Mesenchymal stem cell (in vitro differentiated cells and primary cell): Measurements from ENCODE around the gene TCTA.

ENCODE experiments used
- DNase-seq: peaks from one replicate; pipeline ENCODE4 v3.0.0-alpha.2; 2013
- H2AFZ ChIP-seq: one replicate; pipeline ENCODE4 v1.6.1; 2013; ENCODE audit warnings: low read depth, mild to moderate bottlenecking, control low read depth, inconsistent platforms, low read length, moderate library complexity
- H2AK5ac ChIP-seq: 2 replicates; pipeline ENCODE4 v1.6.1; 2013; ENCODE audit warnings: low read length, moderate library complexity, mild to moderate bottlenecking, inconsistent platforms; ENCODE audit not compliant: severe bottlenecking
- H2BK120ac ChIP-seq: one replicate; pipeline ENCODE4 v1.6.1; 2013; ENCODE audit warnings: low read depth, mild to moderate bottlenecking, inconsistent platforms, low read length, moderate library complexity
- H2BK12ac ChIP-seq, 2 experiments: one replicate each; pipeline ENCODE4 v1.6.1; 2013; ENCODE audit warnings: inconsistent platforms in 2 of 2, low read length in 2 of 2, mild to moderate bottlenecking in 2 of 2, moderate library complexity in 2 of 2, control low read depth in 1 of 2
- H2BK15ac ChIP-seq: one replicate; pipeline ENCODE4 v1.6.1; 2013; ENCODE audit warnings: mild to moderate bottlenecking, low read depth, inconsistent platforms; ENCODE audit not compliant: poor library complexity, severe bottlenecking
- H2BK5ac ChIP-seq: 2 replicates; pipeline ENCODE4 v1.6.1; 2013; ENCODE audit warnings: low read depth, mild to moderate bottlenecking, low read length, control low read depth, inconsistent platforms; ENCODE audit not compliant: poor library complexity, severe bottlenecking
- H3K14ac ChIP-seq, 2 experiments: one replicate each; pipeline ENCODE4 v1.6.1; 2013; ENCODE audit warnings: inconsistent platforms in 2 of 2, low read length in 2 of 2, control low read depth in 1 of 2, mild to moderate bottlenecking in 1 of 2, moderate library complexity in 1 of 2
- H3K18ac ChIP-seq, 2 experiments: one replicate each; pipeline ENCODE4 v1.6.1; 2013; ENCODE audit warnings: inconsistent platforms in 2 of 2, low read length in 2 of 2, control low read depth in 1 of 2, low read depth in 1 of 2, mild to moderate bottlenecking in 1 of 2
- H3K23ac ChIP-seq, 2 experiments: one replicate each; pipeline ENCODE4 v1.6.1; 2013; ENCODE audit warnings: inconsistent platforms in 2 of 2, low read length in 2 of 2, mild to moderate bottlenecking in 2 of 2, moderate library complexity in 2 of 2, control low read depth in 1 of 2
- H3K27ac ChIP-seq: 2 replicates; pipeline ENCODE4 v1.5.1; 2013; ENCODE audit warnings: mild to moderate bottlenecking, moderate library complexity, low read length, control low read depth, inconsistent platforms; ENCODE audit not compliant: poor library complexity, severe bottlenecking
- H3K27me3 ChIP-seq, 2 experiments: 2 replicates each; pipeline versions ENCODE4 v1.6.1 to v1.7.0; 2013; ENCODE audit warnings: low read length in 2 of 2, mild to moderate bottlenecking in 2 of 2, moderate library complexity in 2 of 2, control low read depth in 1 of 2, inconsistent platforms in 1 of 2; ENCODE audit not compliant: control insufficient read depth in 1 of 2, insufficient read depth in 1 of 2
- H3K36me3 ChIP-seq, 2 experiments: 2 replicates each; pipeline versions ENCODE4 v1.6.1 to v1.7.0; 2013; ENCODE audit warnings: low read length in 2 of 2, control low read depth in 1 of 2, inconsistent platforms in 1 of 2, low read depth in 1 of 2, mild to moderate bottlenecking in 1 of 2; ENCODE audit not compliant: insufficient read depth in 2 of 2, control insufficient read depth in 1 of 2
- H3K4ac ChIP-seq, 2 experiments: one replicate each; pipeline ENCODE4 v1.6.1; 2013; ENCODE audit warnings: inconsistent platforms in 2 of 2, low read length in 2 of 2, mild to moderate bottlenecking in 2 of 2, moderate library complexity in 2 of 2, control low read depth in 1 of 2, low read depth in 1 of 2
- H3K4me1 ChIP-seq: 2 replicates; pipeline ENCODE4 v1.6.1; 2013; ENCODE audit warnings: low read depth, low read length, control low read depth; ENCODE audit not compliant: control insufficient read depth, insufficient read depth
- H3K4me2 ChIP-seq: 2 replicates; pipeline ENCODE4 v1.6.1; 2013; ENCODE audit warnings: low read length, mild to moderate bottlenecking, inconsistent platforms; ENCODE audit not compliant: poor library complexity, severe bottlenecking
- H3K4me3 ChIP-seq, 2 experiments: 2 replicates each; pipeline versions ENCODE4 v1.5.1 to v1.7.0; 2013; ENCODE audit warnings: low read length in 2 of 2, mild to moderate bottlenecking in 2 of 2, control low read depth in 1 of 2, low read depth in 1 of 2; ENCODE audit not compliant: insufficient read depth in 1 of 2
- H3K79me1 ChIP-seq: replicated peaks from 2 replicates; pipeline ENCODE4 v1.6.1; 2013; ENCODE audit warnings: mild to moderate bottlenecking, control low read depth, low read length, inconsistent platforms; ENCODE audit not compliant: poor library complexity, severe bottlenecking
- H3K9ac ChIP-seq: 2 replicates; pipeline ENCODE4 v1.7.0; 2013; ENCODE audit warnings: mild to moderate bottlenecking, low read length, moderate library complexity
- H3K9me3 ChIP-seq: 2 replicates; pipeline ENCODE4 v1.7.0; 2013; ENCODE audit warnings: mild to moderate bottlenecking, low read length; ENCODE audit not compliant: control insufficient read depth
- H4K8ac ChIP-seq: one replicate; pipeline ENCODE4 v1.6.1; 2013; ENCODE audit warnings: inconsistent platforms, mild to moderate bottlenecking, low read length, moderate library complexity
- H4K91ac ChIP-seq: one replicate; pipeline ENCODE4 v1.6.1; 2013; ENCODE audit warnings: mild to moderate bottlenecking, low read length, inconsistent platforms
- WGBS: methylation state at CpG from one replicate; pipeline ENCODE4 v1.1.7; 2013; ENCODE audit warnings: mixed read lengths; 5-methylcytosine and 5-hydroxymethylcytosine counted together

Gene TCTA

DNA sequence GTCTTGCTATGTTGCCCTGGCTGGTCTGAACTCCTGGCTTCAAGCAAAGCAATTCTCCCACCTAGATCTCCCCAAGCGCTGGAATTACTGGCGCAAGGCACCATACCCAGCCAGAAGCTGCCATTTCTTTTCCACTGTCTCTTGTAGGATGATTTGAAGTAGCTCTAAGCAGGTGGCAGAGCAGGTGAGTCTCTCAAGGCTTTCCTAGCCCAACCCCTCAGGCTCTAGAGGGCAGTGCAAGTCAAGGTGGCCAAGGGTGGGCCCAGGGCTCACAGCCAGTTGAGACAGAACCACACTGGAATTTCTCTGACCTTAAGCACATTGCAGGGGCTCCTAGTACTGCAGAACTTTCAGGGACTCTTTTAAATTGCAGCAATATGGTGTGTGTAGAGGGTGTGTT lies 42.2 kb downstream of the TCTA start:
- H3K9ac ChIP-seq = no peak overlapping the region
- no peak overlapping the region for H3K4me2 ChIP-seq
- H4K8ac ChIP-seq = no peak overlapping the region
- no peak overlapping the region for H3K18ac ChIP-seq
- no peak overlapping the region for H2AFZ ChIP-seq
- no peaks in the 10 kb centered on the region for H3K9me3 ChIP-seq
- no peak overlapping the region for H2BK15ac ChIP-seq
- no peak overlapping the region for H2BK120ac ChIP-seq
- H3K4me1 ChIP-seq = peaks cover 7% of the 10 kb centered on the region
- no peak overlapping the region for H3K23ac ChIP-seq
- H3K4me3 ChIP-seq = no peak overlapping the region
- H3K27me3 ChIP-seq = peaks cover 0 to 3% of the 10 kb centered on the region in 2 experiments
- H3K79me1 ChIP-seq = no peaks in the 10 kb centered on the region
- no peaks in the 10 kb centered on the region for H3K36me3 ChIP-seq
- DNase-seq = no peak
- no peak overlapping the region for H3K27ac ChIP-seq
- no peak overlapping the region for H2BK12ac ChIP-seq
- H2AK5ac ChIP-seq = no peak overlapping the region
- no peak overlapping the region for H3K14ac ChIP-seq
- no peak overlapping the region for H3K4ac ChIP-seq
- WGBS = no CpG with 5 or more reads among the region's 2 CpGs
- H4K91ac ChIP-seq = no peak overlapping the region
- H2BK5ac ChIP-seq = no peak overlapping the region

DNA sequence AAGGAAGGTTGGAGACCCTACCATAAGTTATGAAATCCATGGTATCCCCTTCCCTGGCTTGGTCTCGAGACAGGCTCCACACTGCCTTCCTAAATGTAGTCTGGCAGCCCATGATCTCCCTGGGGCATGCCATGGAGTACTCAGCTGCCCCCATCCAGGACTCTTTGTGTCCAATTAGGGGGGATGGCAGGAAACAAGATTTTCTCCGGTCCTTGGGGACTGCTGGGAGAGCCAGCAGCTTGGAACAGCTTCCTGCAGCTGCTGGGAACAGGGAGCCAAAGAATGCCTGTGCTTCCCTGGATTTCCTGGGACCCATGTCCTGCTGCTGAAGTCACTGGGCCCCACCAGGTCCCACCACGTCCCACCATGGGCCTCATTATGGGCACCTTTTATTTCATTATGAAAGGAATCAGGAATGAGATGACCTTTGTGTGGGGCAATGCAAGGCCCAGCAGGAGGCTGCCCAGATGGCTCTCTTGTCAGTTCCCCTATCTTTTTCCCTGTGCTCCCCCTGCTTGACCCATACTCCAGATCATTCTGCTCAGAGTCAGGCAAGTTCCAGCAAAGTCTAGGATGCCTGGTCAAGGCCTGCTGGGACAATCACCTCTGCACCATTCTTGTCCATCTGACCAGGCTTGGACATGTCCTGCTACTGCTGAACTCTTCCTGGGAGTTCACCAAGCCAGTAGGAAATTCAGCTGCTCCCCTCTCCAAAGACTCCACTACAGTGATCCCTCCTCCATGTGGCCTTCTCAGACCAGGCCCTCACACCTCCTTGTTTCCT lies 42.9 kb downstream of the TCTA start:
- no peak overlapping the region for H2BK120ac ChIP-seq
- H2BK15ac ChIP-seq = no peak overlapping the region
- H3K79me1 ChIP-seq = no peaks in the 10 kb centered on the region
- no peak overlapping the region for H2BK5ac ChIP-seq
- H4K91ac ChIP-seq = peak overlapping the region; percentile 59
- 80% methylated on average over 2 of the region's 3 CpGs for WGBS
- H3K14ac ChIP-seq = no peak overlapping the region
- H3K4me1 ChIP-seq = peaks cover 8% of the 10 kb centered on the region
- peak overlapping the region; percentile 7 for H4K8ac ChIP-seq
- H2AK5ac ChIP-seq = no peak overlapping the region
- no peak overlapping the region for H3K9ac ChIP-seq
- peak overlapping the region; percentile 1 to 13 for H3K4ac ChIP-seq
- H2BK12ac ChIP-seq = no peak overlapping the region
- DNase-seq = no peak
- no peak overlapping the region for H3K4me3 ChIP-seq
- H3K23ac ChIP-seq = no peak overlapping the region
- H3K18ac ChIP-seq = no peak overlapping the region
- H3K4me2 ChIP-seq = no peak overlapping the region
- no peaks in the 10 kb centered on the region for H3K9me3 ChIP-seq
- H3K36me3 ChIP-seq = no peaks in the 10 kb centered on the region
- no peak overlapping the region for H3K27ac ChIP-seq
- H3K27me3 ChIP-seq = peaks cover 0 to 3% of the 10 kb centered on the region in 2 experiments
- no peak overlapping the region for H2AFZ ChIP-seq

- Histone ChIP-seq H3K14ac (no peak overlapping the region), H3K18ac (no peak overlapping the region), H3K27ac (no peak overlapping the region), H2BK12ac (no peak overlapping the region), H3K4me2 (no peak overlapping the region), H3K4me1 (peaks cover 16% of the 10 kb centered on the region), H3K4me3 (no peak overlapping the region), H3K4ac (no peak overlapping the region), H3K9ac (no peak overlapping the region), H3K79me1 (no peaks in the 10 kb centered on the region), H2BK15ac (no peak overlapping the region), H2BK120ac (no peak overlapping the region), H3K27me3 (peaks cover 0 to 3% of the 10 kb centered on the region in 2 experiments), H2AK5ac (no peak overlapping the region), H3K23ac (no peak overlapping the region), H3K9me3 (no peaks in the 10 kb centered on the region), H2BK5ac (no peak overlapping the region), H3K36me3 (no peaks in the 10 kb centered on the region), H2AFZ (no peak overlapping the region), H4K91ac (no peak overlapping the region), H4K8ac (no peak overlapping the region)
- 89% methylated on average over 3 of the region's 3 CpGs for WGBS
- DNase-seq = no peak
Observed at GRCh38 chr3:49456466-49456865, 44.2 kb downstream of the TCTA start.

- no peak overlapping the region for H2BK12ac ChIP-seq
- no peak overlapping the region for H2AFZ ChIP-seq
- H2AK5ac ChIP-seq = peak overlapping the region; percentile 26
- no peak overlapping the region for H2BK15ac ChIP-seq
- no peak overlapping the region for H3K4ac ChIP-seq
- no peak overlapping the region for H3K4me2 ChIP-seq
- no peak for DNase-seq
- H3K23ac ChIP-seq = no peak overlapping the region
- no peak overlapping the region for H2BK5ac ChIP-seq
- H3K27me3 ChIP-seq = peaks cover 0 to 3% of the 10 kb centered on the region in 2 experiments
- H3K4me1 ChIP-seq = peaks cover 15% of the 10 kb centered on the region
- H3K79me1 ChIP-seq = no peaks in the 10 kb centered on the region
- H3K27ac ChIP-seq = no peak overlapping the region
- H4K8ac ChIP-seq = no peak overlapping the region
- no peak overlapping the region for H3K14ac ChIP-seq
- no peak overlapping the region for H2BK120ac ChIP-seq
- H4K91ac ChIP-seq = peak overlapping the region; percentile 76
- H3K9me3 ChIP-seq = no peaks in the 10 kb centered on the region
- WGBS = 92% methylated on average over 2 of the region's 2 CpGs
- no peak overlapping the region for H3K4me3 ChIP-seq
- H3K9ac ChIP-seq = no peak overlapping the region
- no peaks in the 10 kb centered on the region for H3K36me3 ChIP-seq
- no peak overlapping the region for H3K18ac ChIP-seq
Observed at GRCh38 chr3:49460188-49460890, 48.1 kb downstream of the TCTA start.
